HEK293 (cell line): ENCODE data around the gene NXPE1.

Experiments
- CTCF ChIA-PET: fragments of 350-600 bp; formaldehyde crosslinking; extraction: SDS; loops from one replicate; lab custom pipeline; 2021; ENCODE audit warnings: antibody characterized with exemption; lab: Yijun Ruan, JAX
- POLR2A ChIA-PET: fragments of 300-600 bp; formaldehyde crosslinking; extraction: SDS; loops from one replicate; lab custom pipeline; 2020; ENCODE audit warnings: antibody characterized with exemption, inconsistent platforms; lab: Yijun Ruan, JAX
- H3K27ac ChIP-seq: fragments of 200-500 bp; sonication (Bioruptor generic); 2 replicates; pipeline ENCODE4 v1.5.1; 2014; ENCODE audit warnings: low read depth, low read length, control low read depth, inconsistent platforms; ENCODE audit errors: extremely low read depth
- H3K36me3 ChIP-seq, 2 experiments: fragments of 200-500 bp in 1 of 2; sonication (Bioruptor generic) in 1 of 2; 1 replicate in 1 of 2; 2 replicates in 1 of 2; pipeline ENCODE4 v1.5.1; 2014 to 2017; ENCODE audit warnings: inconsistent platforms in 2 of 2, low read length in 2 of 2; ENCODE audit not compliant: control insufficient read depth in 2 of 2, insufficient read depth in 1 of 2
- H3K4me1 ChIP-seq: fragments of 200-500 bp; sonication (Bioruptor generic); 2 replicates; pipeline ENCODE4 v1.5.1; 2014; ENCODE audit warnings: mild to moderate bottlenecking, low read length, inconsistent platforms; ENCODE audit not compliant: control insufficient read depth, insufficient read depth
- H3K4me3 ChIP-seq: 2 replicates; pipeline ENCODE4 v1.5.1; 2011; ENCODE audit warnings: low read depth, mild to moderate bottlenecking, control low read depth, low read length, moderate library complexity
- H3K9me3 ChIP-seq: fragments of 200-500 bp; sonication (Bioruptor generic); 2 replicates; pipeline ENCODE4 v1.5.1; 2014; ENCODE audit warnings: low read depth, low read length, inconsistent platforms; ENCODE audit not compliant: control insufficient read depth, insufficient read depth
- GLIS2 ChIP-seq: fragments of 450-650 bp; formaldehyde crosslinking; IDR thresholded peaks from 2 replicates; pipeline ENCODE4 v1.5.1; 2016; ENCODE audit warnings: missing biosample characterization, missing genetic modification characterization
- SETDB1 ChIP-seq: IDR thresholded peaks from one replicate; pipeline ENCODE4 v1.6.1; 2017; ENCODE audit warnings: mild to moderate bottlenecking, low read length, moderate library complexity, mixed read lengths; ENCODE audit not compliant: insufficient read length
- TCF7L2 ChIP-seq: IDR thresholded peaks from 2 replicates; pipeline ENCODE4 v1.6.1; 2011; ENCODE audit warnings: low read depth, mild to moderate bottlenecking, inconsistent platforms, low read length, moderate library complexity, borderline replicate concordance
- ZFHX2 ChIP-seq: fragments of 450-650 bp; formaldehyde crosslinking; conservative IDR thresholded peaks from 2 replicates; pipeline ENCODE4 v1.5.1; 2016; ENCODE audit warnings: missing biosample characterization, missing genetic modification characterization
- ZNF132 ChIP-seq: fragments of 450-650 bp; formaldehyde crosslinking; IDR thresholded peaks from 2 replicates; pipeline ENCODE4 v1.5.1; 2017; ENCODE audit warnings: missing biosample characterization, missing genetic modification characterization, borderline replicate concordance
- ZNF146 ChIP-seq: fragments of 450-650 bp; formaldehyde crosslinking; IDR thresholded peaks from 2 replicates; pipeline ENCODE4 v1.5.1; 2016; ENCODE audit warnings: missing biosample characterization, missing genetic modification characterization
- ZNF16 ChIP-seq: fragments of 450-650 bp; formaldehyde crosslinking; IDR thresholded peaks from 2 replicates; pipeline ENCODE4 v1.5.1; 2016; ENCODE audit warnings: low read depth, missing biosample characterization, missing genetic modification characterization
- ZNF169 ChIP-seq: fragments of 450-650 bp; formaldehyde crosslinking; IDR thresholded peaks from 2 replicates; pipeline ENCODE4 v1.5.1; 2016; ENCODE audit warnings: missing biosample characterization, missing genetic modification characterization
- ZNF175 ChIP-seq: fragments of 450-650 bp; formaldehyde crosslinking; IDR thresholded peaks from 2 replicates; pipeline ENCODE4 v1.5.1; 2016; ENCODE audit warnings: missing biosample characterization, missing genetic modification characterization
- ZNF2 ChIP-seq: fragments of 450-650 bp; formaldehyde crosslinking; IDR thresholded peaks from 2 replicates; pipeline ENCODE4 v1.5.1; 2016; ENCODE audit warnings: missing biosample characterization, missing genetic modification characterization
- ZNF23 ChIP-seq: fragments of 450-650 bp; formaldehyde crosslinking; IDR thresholded peaks from 2 replicates; pipeline ENCODE4 v1.5.1; 2016; ENCODE audit warnings: missing biosample characterization, missing genetic modification characterization, borderline replicate concordance
- ZNF274 ChIP-seq, 2 experiments: fragments of 200-500 bp in 1 of 2; fragments of 450-650 bp in 1 of 2; sonication (Bioruptor generic) in 1 of 2; formaldehyde crosslinking in 1 of 2; IDR thresholded peaks; 2 replicates each; pipeline versions ENCODE4 v1.5.1 to v1.6.1; 2014 to 2016; ENCODE audit warnings: borderline replicate concordance in 1 of 2, inconsistent platforms in 1 of 2, low read length in 1 of 2, missing biosample characterization in 1 of 2, missing genetic modification characterization in 1 of 2
- ZNF416 ChIP-seq: fragments of 450-650 bp; formaldehyde crosslinking; IDR thresholded peaks from 2 replicates; pipeline ENCODE4 v1.5.1; 2016; ENCODE audit warnings: missing biosample characterization, missing genetic modification characterization
- ZNF561 ChIP-seq: fragments of 450-650 bp; IDR thresholded peaks from 2 replicates; pipeline ENCODE4 v1.5.1; 2018; ENCODE audit warnings: missing biosample characterization, missing genetic modification characterization, borderline replicate concordance
- ZNF623 ChIP-seq: fragments of 450-650 bp; formaldehyde crosslinking; IDR thresholded peaks from 2 replicates; pipeline ENCODE4 v1.5.1; 2016; ENCODE audit warnings: missing biosample characterization, missing genetic modification characterization
- ZNF777 ChIP-seq: fragments of 450-650 bp; formaldehyde crosslinking; IDR thresholded peaks from 2 replicates; pipeline ENCODE4 v1.5.1; 2017; ENCODE audit warnings: missing biosample characterization, missing genetic modification characterization, borderline replicate concordance
- ZNF785 ChIP-seq: fragments of 450-650 bp; formaldehyde crosslinking; IDR thresholded peaks from 2 replicates; pipeline ENCODE4 v1.5.1; 2016; ENCODE audit warnings: missing biosample characterization, missing genetic modification characterization
- TF ChIP-seq, protein P1 (sequence below): fragments of 450-650 bp; formaldehyde crosslinking; IDR thresholded peaks from 2 replicates; pipeline ENCODE4 v1.5.1; 2016; ENCODE audit warnings: missing biosample characterization, missing genetic modification characterization
- TF ChIP-seq, protein P2 (sequence below): fragments of 450-650 bp; formaldehyde crosslinking; IDR thresholded peaks from 2 replicates; pipeline ENCODE4 v1.5.1; 2017; ENCODE audit warnings: missing biosample characterization, mild to moderate bottlenecking, missing genetic modification characterization, moderate library complexity
- TF ChIP-seq, protein P3 (sequence below): fragments of 450-650 bp; formaldehyde crosslinking; IDR thresholded peaks from 2 replicates; pipeline ENCODE4 v1.5.1; 2016; ENCODE audit warnings: missing biosample characterization, missing genetic modification characterization
- TF ChIP-seq, protein P4 (sequence below): fragments of 450-650 bp; formaldehyde crosslinking; optimal IDR thresholded peaks from 2 replicates; pipeline ENCODE3; 2016; ENCODE audit warnings: missing biosample characterization, mild to moderate bottlenecking, missing genetic modification characterization
- TF ChIP-seq, protein P5 (sequence below): fragments of 450-650 bp; formaldehyde crosslinking; IDR thresholded peaks from 2 replicates; pipeline ENCODE4 v1.5.1; 2017; ENCODE audit warnings: missing biosample characterization, missing genetic modification characterization
- TF ChIP-seq, protein P6 (sequence below): fragments of 450-650 bp; formaldehyde crosslinking; IDR thresholded peaks from 2 replicates; pipeline ENCODE4 v1.5.1; 2016; ENCODE audit warnings: missing biosample characterization, missing genetic modification characterization, borderline replicate concordance

Gene NXPE1

DNA sequence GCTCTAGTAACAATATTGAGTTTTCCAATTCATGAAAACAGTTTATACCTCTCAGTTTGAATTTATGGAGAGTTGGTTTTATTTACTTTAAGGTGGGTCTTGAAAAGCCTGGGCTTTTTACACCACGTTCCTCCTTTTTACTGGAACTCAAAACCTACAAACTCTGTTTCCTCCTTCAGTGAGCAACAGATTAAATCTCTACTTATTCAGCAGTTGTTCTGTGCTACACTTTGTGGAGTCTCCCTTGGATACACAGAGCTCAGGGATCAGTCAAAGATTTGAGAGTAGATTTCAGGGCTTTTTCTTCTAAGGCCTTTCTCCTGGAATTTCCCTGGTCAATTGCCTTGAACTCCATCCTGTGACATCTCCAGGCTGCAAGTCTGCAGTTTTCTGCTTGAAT, 3.5 kb downstream of the NXPE1 start:
- Histone ChIP-seq H3K4me3 (no peak overlapping the region), H3K36me3 (no peaks in the 10 kb centered on the region), H3K9me3 (no peaks in the 10 kb centered on the region), H3K27ac (no peak overlapping the region), H3K4me1 (no peaks in the 10 kb centered on the region; the same call in 1 of the 2 replicates)
- ChIA-PET CTCF (no interaction called here), POLR2A (no interaction called here)
- TF ChIP-seq ZNF132 (no peak), ZFHX2 (no peak), ZNF146 (no peak), ZNF623 (tag by site-specific recombination) (no peak), ZNF169 (tag by site-specific recombination) (no peak), ZNF23 (tag by site-specific recombination) (no peak), ZNF416 (tag by site-specific recombination) (no peak), ZNF777 (no peak), ZNF785 (tag by site-specific recombination) (no peak), ZNF274 (IDR thresholded peaks at IDR 0.05; ENCODE audit: low read length) (no peak), ZNF274 (tag by site-specific recombination; IDR thresholded peaks at IDR 0.05; ENCODE audit: borderline replicate concordance) (no peak), ZNF16 (tag by site-specific recombination) (no peak), TCF7L2 (no peak), ZNF2 (tag by site-specific recombination) (no peak), ZNF561 (tag by site-specific recombination) (no peak), ZNF175 (tag by site-specific recombination) (no peak), SETDB1 (no peak)
- TF ChIP-seq, protein P1, sequence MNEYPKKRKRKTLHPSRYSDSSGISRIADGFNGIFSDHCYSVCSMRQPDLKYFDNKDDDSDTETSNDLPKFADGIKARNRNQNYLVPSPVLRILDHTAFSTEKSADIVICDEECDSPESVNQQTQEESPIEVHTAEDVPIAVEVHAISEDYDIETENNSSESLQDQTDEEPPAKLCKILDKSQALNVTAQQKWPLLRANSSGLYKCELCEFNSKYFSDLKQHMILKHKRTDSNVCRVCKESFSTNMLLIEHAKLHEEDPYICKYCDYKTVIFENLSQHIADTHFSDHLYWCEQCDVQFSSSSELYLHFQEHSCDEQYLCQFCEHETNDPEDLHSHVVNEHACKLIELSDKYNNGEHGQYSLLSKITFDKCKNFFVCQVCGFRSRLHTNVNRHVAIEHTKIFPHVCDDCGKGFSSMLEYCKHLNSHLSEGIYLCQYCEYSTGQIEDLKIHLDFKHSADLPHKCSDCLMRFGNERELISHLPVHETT (tag by site-specific recombination), result no peak
- TF ChIP-seq, protein P2, sequence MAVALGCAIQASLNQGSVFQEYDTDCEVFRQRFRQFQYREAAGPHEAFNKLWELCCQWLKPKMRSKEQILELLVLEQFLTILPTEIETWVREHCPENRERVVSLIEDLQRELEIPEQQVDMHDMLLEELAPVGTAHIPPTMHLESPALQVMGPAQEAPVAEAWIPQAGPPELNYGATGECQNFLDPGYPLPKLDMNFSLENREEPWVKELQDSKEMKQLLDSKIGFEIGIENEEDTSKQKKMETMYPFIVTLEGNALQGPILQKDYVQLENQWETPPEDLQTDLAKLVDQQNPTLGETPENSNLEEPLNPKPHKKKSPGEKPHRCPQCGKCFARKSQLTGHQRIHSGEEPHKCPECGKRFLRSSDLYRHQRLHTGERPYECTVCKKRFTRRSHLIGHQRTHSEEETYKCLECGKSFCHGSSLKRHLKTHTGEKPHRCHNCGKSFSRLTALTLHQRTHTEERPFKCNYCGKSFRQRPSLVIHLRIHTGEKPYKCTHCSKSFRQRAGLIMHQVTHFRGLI (tag by site-specific recombination), result no peak
- TF ChIP-seq, protein P3, sequence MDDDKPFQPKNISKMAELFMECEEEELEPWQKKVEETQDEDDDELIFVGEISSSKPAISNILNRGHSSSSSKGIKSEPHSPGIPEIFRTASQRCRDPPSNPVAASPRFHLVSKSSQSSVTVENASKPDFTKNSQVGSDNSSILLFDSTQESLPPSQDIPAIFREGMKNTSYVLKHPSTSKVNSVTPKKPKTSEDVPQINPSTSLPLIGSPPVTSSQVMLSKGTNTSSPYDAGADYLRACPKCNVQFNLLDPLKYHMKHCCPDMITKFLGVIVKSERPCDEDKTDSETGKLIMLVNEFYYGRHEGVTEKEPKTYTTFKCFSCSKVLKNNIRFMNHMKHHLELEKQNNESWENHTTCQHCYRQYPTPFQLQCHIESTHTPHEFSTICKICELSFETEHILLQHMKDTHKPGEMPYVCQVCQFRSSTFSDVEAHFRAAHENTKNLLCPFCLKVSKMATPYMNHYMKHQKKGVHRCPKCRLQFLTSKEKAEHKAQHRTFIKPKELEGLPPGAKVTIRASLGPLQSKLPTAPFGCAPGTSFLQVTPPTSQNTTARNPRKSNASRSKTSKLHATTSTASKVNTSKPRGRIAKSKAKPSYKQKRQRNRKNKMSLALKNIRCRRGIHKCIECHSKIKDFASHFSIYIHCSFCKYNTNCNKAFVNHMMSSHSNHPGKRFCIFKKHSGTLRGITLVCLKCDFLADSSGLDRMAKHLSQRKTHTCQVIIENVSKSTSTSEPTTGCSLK (tag by site-specific recombination), result no peak
- TF ChIP-seq, protein P4, sequence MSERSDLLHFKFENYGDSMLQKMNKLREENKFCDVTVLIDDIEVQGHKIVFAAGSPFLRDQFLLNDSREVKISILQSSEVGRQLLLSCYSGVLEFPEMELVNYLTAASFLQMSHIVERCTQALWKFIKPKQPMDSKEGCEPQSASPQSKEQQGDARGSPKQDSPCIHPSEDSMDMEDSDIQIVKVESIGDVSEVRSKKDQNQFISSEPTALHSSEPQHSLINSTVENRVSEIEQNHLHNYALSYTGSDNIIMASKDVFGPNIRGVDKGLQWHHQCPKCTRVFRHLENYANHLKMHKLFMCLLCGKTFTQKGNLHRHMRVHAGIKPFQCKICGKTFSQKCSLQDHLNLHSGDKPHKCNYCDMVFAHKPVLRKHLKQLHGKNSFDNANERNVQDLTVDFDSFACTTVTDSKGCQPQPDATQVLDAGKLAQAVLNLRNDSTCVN, result no peak

DNA sequence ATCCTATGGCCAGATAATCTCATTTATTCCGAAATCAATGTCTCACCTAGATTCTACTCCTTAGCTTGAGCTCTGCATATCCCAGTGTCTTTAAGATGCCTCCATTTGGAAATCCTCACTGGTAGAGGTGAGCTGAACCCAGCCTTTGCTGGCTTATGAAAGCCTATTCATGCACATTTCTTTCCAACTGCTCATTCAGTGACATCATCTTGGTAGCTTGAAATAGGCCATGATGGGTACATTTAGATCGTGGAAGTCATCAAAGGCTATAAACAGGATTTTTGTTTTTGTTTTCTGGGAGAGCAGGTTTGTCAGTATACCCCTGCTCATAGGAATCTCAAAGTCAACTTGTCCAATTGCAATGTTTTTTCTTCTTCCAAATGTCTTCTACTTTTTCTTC, 6.0 kb downstream of the NXPE1 start:
- Histone ChIP-seq H3K9me3 (no peaks in the 10 kb centered on the region), H3K4me1 (no peaks in the 10 kb centered on the region), H3K4me3 (no peak overlapping the region), H3K36me3 (no peaks in the 10 kb centered on the region), H3K27ac (no peak overlapping the region)
- ChIA-PET POLR2A (no interaction called here), CTCF (no interaction called here)
- no peak for TF ChIP-seq GLIS2 (tag by site-specific recombination)
- TF ChIP-seq, protein P5, sequence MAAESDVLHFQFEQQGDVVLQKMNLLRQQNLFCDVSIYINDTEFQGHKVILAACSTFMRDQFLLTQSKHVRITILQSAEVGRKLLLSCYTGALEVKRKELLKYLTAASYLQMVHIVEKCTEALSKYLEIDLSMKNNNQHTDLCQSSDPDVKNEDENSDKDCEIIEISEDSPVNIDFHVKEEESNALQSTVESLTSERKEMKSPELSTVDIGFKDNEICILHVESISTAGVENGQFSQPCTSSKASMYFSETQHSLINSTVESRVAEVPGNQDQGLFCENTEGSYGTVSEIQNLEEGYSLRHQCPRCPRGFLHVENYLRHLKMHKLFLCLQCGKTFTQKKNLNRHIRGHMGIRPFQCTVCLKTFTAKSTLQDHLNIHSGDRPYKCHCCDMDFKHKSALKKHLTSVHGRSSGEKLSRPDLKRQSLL, result no peak
- TF ChIP-seq, protein P6, sequence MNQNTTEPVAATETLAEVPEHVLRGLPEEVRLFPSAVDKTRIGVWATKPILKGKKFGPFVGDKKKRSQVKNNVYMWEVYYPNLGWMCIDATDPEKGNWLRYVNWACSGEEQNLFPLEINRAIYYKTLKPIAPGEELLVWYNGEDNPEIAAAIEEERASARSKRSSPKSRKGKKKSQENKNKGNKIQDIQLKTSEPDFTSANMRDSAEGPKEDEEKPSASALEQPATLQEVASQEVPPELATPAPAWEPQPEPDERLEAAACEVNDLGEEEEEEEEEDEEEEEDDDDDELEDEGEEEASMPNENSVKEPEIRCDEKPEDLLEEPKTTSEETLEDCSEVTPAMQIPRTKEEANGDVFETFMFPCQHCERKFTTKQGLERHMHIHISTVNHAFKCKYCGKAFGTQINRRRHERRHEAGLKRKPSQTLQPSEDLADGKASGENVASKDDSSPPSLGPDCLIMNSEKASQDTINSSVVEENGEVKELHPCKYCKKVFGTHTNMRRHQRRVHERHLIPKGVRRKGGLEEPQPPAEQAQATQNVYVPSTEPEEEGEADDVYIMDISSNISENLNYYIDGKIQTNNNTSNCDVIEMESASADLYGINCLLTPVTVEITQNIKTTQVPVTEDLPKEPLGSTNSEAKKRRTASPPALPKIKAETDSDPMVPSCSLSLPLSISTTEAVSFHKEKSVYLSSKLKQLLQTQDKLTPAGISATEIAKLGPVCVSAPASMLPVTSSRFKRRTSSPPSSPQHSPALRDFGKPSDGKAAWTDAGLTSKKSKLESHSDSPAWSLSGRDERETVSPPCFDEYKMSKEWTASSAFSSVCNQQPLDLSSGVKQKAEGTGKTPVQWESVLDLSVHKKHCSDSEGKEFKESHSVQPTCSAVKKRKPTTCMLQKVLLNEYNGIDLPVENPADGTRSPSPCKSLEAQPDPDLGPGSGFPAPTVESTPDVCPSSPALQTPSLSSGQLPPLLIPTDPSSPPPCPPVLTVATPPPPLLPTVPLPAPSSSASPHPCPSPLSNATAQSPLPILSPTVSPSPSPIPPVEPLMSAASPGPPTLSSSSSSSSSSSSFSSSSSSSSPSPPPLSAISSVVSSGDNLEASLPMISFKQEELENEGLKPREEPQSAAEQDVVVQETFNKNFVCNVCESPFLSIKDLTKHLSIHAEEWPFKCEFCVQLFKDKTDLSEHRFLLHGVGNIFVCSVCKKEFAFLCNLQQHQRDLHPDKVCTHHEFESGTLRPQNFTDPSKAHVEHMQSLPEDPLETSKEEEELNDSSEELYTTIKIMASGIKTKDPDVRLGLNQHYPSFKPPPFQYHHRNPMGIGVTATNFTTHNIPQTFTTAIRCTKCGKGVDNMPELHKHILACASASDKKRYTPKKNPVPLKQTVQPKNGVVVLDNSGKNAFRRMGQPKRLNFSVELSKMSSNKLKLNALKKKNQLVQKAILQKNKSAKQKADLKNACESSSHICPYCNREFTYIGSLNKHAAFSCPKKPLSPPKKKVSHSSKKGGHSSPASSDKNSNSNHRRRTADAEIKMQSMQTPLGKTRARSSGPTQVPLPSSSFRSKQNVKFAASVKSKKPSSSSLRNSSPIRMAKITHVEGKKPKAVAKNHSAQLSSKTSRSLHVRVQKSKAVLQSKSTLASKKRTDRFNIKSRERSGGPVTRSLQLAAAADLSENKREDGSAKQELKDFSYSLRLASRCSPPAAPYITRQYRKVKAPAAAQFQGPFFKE (tag by site-specific recombination), result no peak
